Endothelial cell (in vitro differentiated cells): Measurements from ENCODE around the gene AKT3. TPM values are rescaled to one million over a fixed set of nuclear protein-coding genes. Genes with fewer than 3 reads are reported as not detected.

Source experiments
- DNase-seq: peaks from one replicate; pipeline ENCODE4 v3.0.0; 2021; ENCODE audit warnings: low spot score
- H3K27ac Mint-ChIP-seq: one replicate; pipeline ENCODE4 v1.8.0; 2021; ENCODE audit warnings: mixed read lengths, inconsistent platforms; ENCODE audit not compliant: unreplicated experiment
- H3K27me3 Mint-ChIP-seq: one replicate; pipeline ENCODE4 v1.8.0; 2021; ENCODE audit warnings: mild to moderate bottlenecking, moderate library complexity, mixed read lengths, inconsistent platforms; ENCODE audit not compliant: unreplicated experiment
- H3K36me3 Mint-ChIP-seq: one replicate; pipeline ENCODE4 v1.8.0; 2021; ENCODE audit warnings: mild to moderate bottlenecking, low read depth, mixed read lengths, inconsistent platforms; ENCODE audit not compliant: unreplicated experiment
- H3K4me1 Mint-ChIP-seq: one replicate; pipeline ENCODE4 v1.8.0; 2021; ENCODE audit warnings: mild to moderate bottlenecking, mixed read lengths, inconsistent platforms; ENCODE audit not compliant: unreplicated experiment
- H3K4me3 Mint-ChIP-seq: one replicate; pipeline ENCODE4 v1.8.0; 2021; ENCODE audit warnings: mild to moderate bottlenecking, mixed read lengths, inconsistent platforms; ENCODE audit not compliant: unreplicated experiment
- H3K9me3 Mint-ChIP-seq: one replicate; pipeline ENCODE4 v1.8.0; 2021; ENCODE audit warnings: mixed read lengths, inconsistent platforms; ENCODE audit not compliant: unreplicated experiment
- long read RNA-seq: library from polyadenylated mRNA; unstranded; transcript quantifications from one replicate; pipeline ENCODE4 v2.0.0, GENCODE V29; 2020; ENCODE audit not compliant: unreplicated experiment
- total RNA-seq: library from RNA; stranded (reverse); fragmentation: NEBNext Ultra II Directional; extraction: Animal tissue kit (Norgen Biotek cat#: 25700); gene quantifications from one replicate; pipeline ENCODE4 v1.2.1, GENCODE V29; 2021; ENCODE audit not compliant: unreplicated experiment
- TF ChIP-seq, protein P1 (sequence below): fragments of 200-600 bp; sonication (generic); IDR thresholded peaks from one replicate; pipeline ENCODE4 v1.5.0; 2021; ENCODE audit warnings: antibody characterized with exemption; ENCODE audit not compliant: unreplicated experiment

The AKT3 gene
- 87.3 TPM for total RNA-seq
- long read RNA-seq, partial matches to known transcripts, result 0 of 3 reads
- long read RNA-seq, other reads (novel, unspliced or antisense), result 3 of 3 reads

DNA sequence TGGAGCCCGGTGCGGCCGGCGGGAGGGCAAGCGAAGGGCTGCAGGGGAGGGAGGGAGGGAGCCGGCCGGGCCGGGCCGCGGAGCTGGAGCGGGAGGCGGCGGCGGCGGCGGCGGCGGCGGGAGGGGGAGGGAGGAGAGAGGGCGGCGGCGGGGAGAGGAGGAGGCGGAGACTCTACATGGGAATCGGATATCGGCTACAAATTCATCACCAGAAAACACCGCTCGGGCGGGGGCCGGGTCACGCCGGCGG lies at the start of gene AKT3:
Gene AKT3, minus strand, starts transcription at position 42 of the 250 bp plus-strand sequence. CDS start 7,073 bp downstream, outside the sequence.
- Mint-ChIP-seq H3K36me3 (no peaks in the 10 kb centered on the region), H3K27me3 (peaks cover 10% of the 10 kb centered on the region), H3K4me3 (peak within 1 kb of the TSS; percentile 96), H3K27ac (peak within 1 kb of the TSS; percentile 89), H3K9me3 (no peaks in the 10 kb centered on the region), H3K4me1 (peaks cover 10% of the 10 kb centered on the region)
- peak; percentile 72 for DNase-seq
- TF ChIP-seq, protein P1, sequence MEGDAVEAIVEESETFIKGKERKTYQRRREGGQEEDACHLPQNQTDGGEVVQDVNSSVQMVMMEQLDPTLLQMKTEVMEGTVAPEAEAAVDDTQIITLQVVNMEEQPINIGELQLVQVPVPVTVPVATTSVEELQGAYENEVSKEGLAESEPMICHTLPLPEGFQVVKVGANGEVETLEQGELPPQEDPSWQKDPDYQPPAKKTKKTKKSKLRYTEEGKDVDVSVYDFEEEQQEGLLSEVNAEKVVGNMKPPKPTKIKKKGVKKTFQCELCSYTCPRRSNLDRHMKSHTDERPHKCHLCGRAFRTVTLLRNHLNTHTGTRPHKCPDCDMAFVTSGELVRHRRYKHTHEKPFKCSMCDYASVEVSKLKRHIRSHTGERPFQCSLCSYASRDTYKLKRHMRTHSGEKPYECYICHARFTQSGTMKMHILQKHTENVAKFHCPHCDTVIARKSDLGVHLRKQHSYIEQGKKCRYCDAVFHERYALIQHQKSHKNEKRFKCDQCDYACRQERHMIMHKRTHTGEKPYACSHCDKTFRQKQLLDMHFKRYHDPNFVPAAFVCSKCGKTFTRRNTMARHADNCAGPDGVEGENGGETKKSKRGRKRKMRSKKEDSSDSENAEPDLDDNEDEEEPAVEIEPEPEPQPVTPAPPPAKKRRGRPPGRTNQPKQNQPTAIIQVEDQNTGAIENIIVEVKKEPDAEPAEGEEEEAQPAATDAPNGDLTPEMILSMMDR, result no peak

DNA sequence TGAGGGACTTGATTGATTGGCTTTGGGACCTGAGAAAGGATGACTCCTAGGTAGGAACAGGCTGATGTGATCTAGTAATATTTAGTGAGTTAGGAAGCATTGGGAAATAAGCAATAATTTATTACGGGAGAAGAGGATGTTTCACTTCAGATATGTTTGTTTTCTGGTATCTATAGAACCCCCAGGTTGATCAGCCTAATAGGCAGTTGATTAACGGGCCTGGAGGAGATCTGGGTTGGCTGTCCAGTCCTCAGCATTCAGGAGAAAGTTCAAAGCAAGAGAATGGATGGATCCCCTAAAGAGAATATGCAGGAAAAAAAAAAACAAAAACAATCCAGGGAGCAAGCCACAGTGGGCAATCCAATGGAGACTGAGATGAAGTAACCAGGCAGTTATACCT lies 48.2 kb upstream of the AKT3 start:
- H3K4me1 Mint-ChIP-seq, result no peaks in the 10 kb centered on the region
- TF ChIP-seq, protein P1, result no peak
- H3K9me3 Mint-ChIP-seq, result no peaks in the 10 kb centered on the region
- H3K36me3 Mint-ChIP-seq, result no peaks in the 10 kb centered on the region
- H3K27ac Mint-ChIP-seq, result no peak overlapping the region
- peaks cover 6% of the 10 kb centered on the region for H3K27me3 Mint-ChIP-seq
- H3K4me3 Mint-ChIP-seq, result no peak overlapping the region
- no peak for DNase-seq

DNA sequence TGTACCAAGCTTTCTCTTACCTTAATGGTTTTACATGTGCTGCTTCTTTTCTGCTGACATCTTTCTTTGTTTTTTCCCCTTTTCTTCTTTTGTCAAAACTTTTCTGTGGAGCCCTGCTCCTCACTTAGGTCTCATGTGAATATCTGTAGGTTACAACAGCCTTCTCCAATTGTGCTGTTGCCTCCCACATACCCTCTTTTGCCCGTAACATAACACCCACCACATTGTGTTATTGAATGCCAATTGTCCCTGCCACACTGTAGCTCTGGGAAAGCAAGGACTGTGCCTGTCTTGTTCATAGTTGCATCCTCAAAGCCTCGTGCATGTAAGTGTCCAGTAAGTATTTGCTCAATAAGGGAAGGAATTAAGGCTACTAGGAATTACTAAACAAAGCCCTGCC lies 46.3 kb upstream of the AKT3 start:
- DNase-seq, result no peak
- TF ChIP-seq, protein P1, result no peak
- Mint-ChIP-seq H3K4me1 (no peaks in the 10 kb centered on the region), H3K4me3 (no peak overlapping the region), H3K27me3 (peaks cover 6% of the 10 kb centered on the region), H3K36me3 (no peaks in the 10 kb centered on the region), H3K9me3 (no peaks in the 10 kb centered on the region), H3K27ac (no peak overlapping the region)

DNA sequence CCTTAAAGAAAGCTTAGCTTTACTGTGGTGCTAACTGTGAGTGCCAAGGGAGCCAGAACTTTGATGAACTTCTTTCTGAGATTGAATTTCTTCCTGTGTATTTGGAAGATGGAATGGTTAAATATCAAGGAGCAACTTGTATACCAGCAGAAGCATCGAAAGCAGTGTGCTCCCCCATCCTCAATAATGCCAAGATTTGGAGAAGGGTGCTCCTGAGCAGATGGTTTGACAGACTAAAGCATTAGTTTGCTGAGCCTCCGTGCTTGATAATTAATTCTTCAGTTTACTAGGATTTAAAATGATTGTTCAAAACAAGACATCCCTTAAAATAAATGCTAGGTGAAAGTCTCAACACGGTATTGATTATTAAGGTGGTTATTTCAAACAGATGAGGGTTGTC lies 42.4 kb upstream of the AKT3 start:
- DNase-seq, result no peak
- Mint-ChIP-seq H3K4me3 (no peak overlapping the region), H3K27ac (no peak overlapping the region), H3K27me3 (peaks cover 4% of the 10 kb centered on the region), H3K4me1 (no peaks in the 10 kb centered on the region), H3K36me3 (no peaks in the 10 kb centered on the region), H3K9me3 (no peaks in the 10 kb centered on the region)
- TF ChIP-seq, protein P1, result no peak

DNA sequence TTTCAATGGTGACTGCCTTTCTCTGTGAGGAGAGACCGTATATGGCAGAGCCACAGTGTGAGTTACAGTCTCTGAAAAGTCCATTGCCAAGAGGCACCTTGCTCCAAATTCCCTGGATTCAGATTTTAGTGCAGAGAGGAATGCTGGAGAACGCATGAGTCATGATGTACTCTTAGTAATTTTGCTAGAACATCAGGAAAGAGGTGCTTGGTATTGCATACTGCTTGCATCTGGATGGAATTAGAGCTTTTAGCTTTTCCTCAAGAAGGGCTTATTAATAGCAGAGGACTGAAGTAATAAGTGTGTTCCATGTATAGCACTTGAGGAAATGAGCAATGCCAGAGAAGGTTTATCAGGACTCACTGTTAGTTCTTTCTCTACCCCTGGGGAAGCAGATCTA lies 40.5 kb upstream of the AKT3 start:
- DNase-seq, result no peak
- no peak overlapping the region for H3K27ac Mint-ChIP-seq
- TF ChIP-seq, protein P1, result no peak

More for the DNA sequence above, 40.5 kb upstream of the AKT3 start:
- Mint-ChIP-seq H3K27me3 (no peaks in the 10 kb centered on the region), H3K36me3 (no peaks in the 10 kb centered on the region), H3K4me3 (no peak overlapping the region), H3K9me3 (no peaks in the 10 kb centered on the region), H3K4me1 (peaks cover 3% of the 10 kb centered on the region)
